ENCODE results near the gene MAD1L1.

- TF ChIP-seq POLR2AphosphoS5 (IDR thresholded peaks at IDR 0.05; ENCODE audit: borderline replicate concordance, low read depth, low read length) (no peak), EZH2 (IDR thresholded peaks at IDR 0.05) (no peak)
Measured at GRCh38 chr7:2106440-2106839, 126.3 kb downstream of the MAD1L1 start.
